Measurements from ENCODE around the gene SIPA1L3. TPM values are rescaled to one million over a fixed set of nuclear protein-coding genes. Genes with fewer than 3 reads are reported as not detected.

Gene SIPA1L3
- total and polyA plus RNA-seq, 2 donors from 2014 or later = 5.8 to 61.7 TPM

GRCh38 chr19:38049105-38049649 is 142.2 kb downstream of the SIPA1L3 start:
- no peaks in the 10 kb centered on the region for H3K4me1 ChIP-seq (ENCODE audit: control insufficient read depth in 2 of 3, insufficient read depth in 2 of 3, low read depth in 1 of 3, low read length in 3 of 3)
- intact Hi-C loops (cut with DNase I) = no loop called here
- no peaks in the 10 kb centered on the region for H3K9me3 ChIP-seq (ENCODE audit: control insufficient read depth in 2 of 3, insufficient read depth in 1 of 3, low read length in 3 of 3)
- DNase-seq (no peak), FAIRE-seq (no peak)
- no peak overlapping the region for H3K9ac ChIP-seq (ENCODE audit: low read length in 3 of 3)
- no peaks in the 10 kb centered on the region for H3K36me3 ChIP-seq (ENCODE audit: control insufficient read depth in 2 of 3, insufficient read depth in 3 of 3, low read length in 3 of 3)
- H3K27ac ChIP-seq (ENCODE audit: low read depth in 2 of 2, low read length in 2 of 2) = no peak overlapping the region
- no peak overlapping the region for H3K4me3 ChIP-seq (ENCODE audit: low read length in 3 of 3)
- no peaks in the 10 kb centered on the region for H3K27me3 ChIP-seq (ENCODE audit: control insufficient read depth, insufficient read depth, low read length)
- no peak for TF ChIP-seq CTCF (IDR thresholded peaks at IDR 0.05; ENCODE audit: borderline replicate concordance, extremely low read depth, insufficient read depth)

GRCh38 chr19:38055010-38055409 is 148.0 kb downstream of the SIPA1L3 start:
- DNase-seq (peak in 4 of 5 donors; percentile 74 to 86 (median 84)), FAIRE-seq (no peak)
- peaks cover 0 to 3% (median 2%) of the 10 kb centered on the region in 3 donors for H3K4me1 ChIP-seq (ENCODE audit: control insufficient read depth in 2 of 3, insufficient read depth in 2 of 3, low read depth in 1 of 3, low read length in 3 of 3)
- H3K27ac ChIP-seq (ENCODE audit: low read depth in 2 of 2, low read length in 2 of 2) = no peak overlapping the region
- no peak overlapping the region for H3K9ac ChIP-seq (ENCODE audit: low read length in 3 of 3)
- no peaks in the 10 kb centered on the region for H3K27me3 ChIP-seq (ENCODE audit: control insufficient read depth, insufficient read depth, low read length)
- TF ChIP-seq CTCF (IDR thresholded peaks at IDR 0.05; ENCODE audit: borderline replicate concordance, extremely low read depth, insufficient read depth) = no peak
- H3K9me3 ChIP-seq (ENCODE audit: control insufficient read depth in 2 of 3, insufficient read depth in 1 of 3, low read length in 3 of 3) = no peaks in the 10 kb centered on the region
- intact Hi-C loops (cut with DNase I) = no loop called here
- no peak overlapping the region for H3K4me3 ChIP-seq (ENCODE audit: low read length in 3 of 3)
- no peaks in the 10 kb centered on the region for H3K36me3 ChIP-seq (ENCODE audit: control insufficient read depth in 2 of 3, insufficient read depth in 3 of 3, low read length in 3 of 3)

GRCh38 chr19:38055655-38056521 is 148.9 kb downstream of the SIPA1L3 start:
- FAIRE-seq (no peak), DNase-seq (peak in 4 of 5 donors; percentile 59 to 73 (median 68))
- no peak overlapping the region for H3K27ac ChIP-seq (ENCODE audit: low read depth in 2 of 2, low read length in 2 of 2)
- no peaks in the 10 kb centered on the region for H3K36me3 ChIP-seq (ENCODE audit: control insufficient read depth in 2 of 3, insufficient read depth in 3 of 3, low read length in 3 of 3)
- peaks cover 0 to 3% (median 2%) of the 10 kb centered on the region in 3 donors for H3K4me1 ChIP-seq (ENCODE audit: control insufficient read depth in 2 of 3, insufficient read depth in 2 of 3, low read depth in 1 of 3, low read length in 3 of 3)
- H3K27me3 ChIP-seq (ENCODE audit: control insufficient read depth, insufficient read depth, low read length) = no peaks in the 10 kb centered on the region
- H3K9me3 ChIP-seq (ENCODE audit: control insufficient read depth in 2 of 3, insufficient read depth in 1 of 3, low read length in 3 of 3) = no peaks in the 10 kb centered on the region
- TF ChIP-seq CTCF (IDR thresholded peaks at IDR 0.05; ENCODE audit: borderline replicate concordance, extremely low read depth, insufficient read depth) = no peak
- H3K9ac ChIP-seq (ENCODE audit: low read length in 3 of 3) = no peak overlapping the region
- no peak overlapping the region for H3K4me3 ChIP-seq (ENCODE audit: low read length in 3 of 3)
- intact Hi-C loops (cut with DNase I) = no loop called here
